PC-3 (cell line): Measurements from ENCODE around the gene TBC1D5. TPM values are rescaled to one million over a fixed set of nuclear protein-coding genes. Genes with fewer than 3 reads are reported as not detected.

Experiments used
- ATAC-seq: fragments of 200-7000 bp; cut with Tn5 transposase; 2 replicates; pipeline ENCODE4 v1.9.1; 2020; ENCODE audit warnings: mild to moderate bottlenecking, moderate library complexity
- BruUV-seq: library from RNA; stranded (reverse); fragments of 400-500 nt; replicated peaks from 2 replicates; lab custom pipeline; 2021; lab: Mats Ljungman, UMichigan
- CTCF ChIA-PET: fragments of 300-600 bp; sonication (Branson Sonifier 250); formaldehyde crosslinking; loops from one replicate; lab custom pipeline; 2022; ENCODE audit warnings: antibody characterized with exemption; lab: Charles Lee
- POLR2A ChIA-PET: fragments of 300-600 bp; sonication (Branson Sonifier 250); formaldehyde crosslinking; loops from one replicate; lab custom pipeline; 2022; ENCODE audit warnings: antibody characterized with exemption; ENCODE audit not compliant: unreplicated experiment; lab: Charles Lee
- DNase-seq: peaks from one replicate; pipeline ENCODE4 v3.0.0-alpha.2; 2015
- H2AFZ ChIP-seq: fragments of 300-600 bp; sonication (generic); 2 replicates; pipeline ENCODE4 v1.6.0; 2016; ENCODE audit warnings: antibody characterized with exemption, low read length
- H3F3A ChIP-seq: fragments of 300-600 bp; sonication (generic); one replicate; pipeline ENCODE4 v1.6.0; 2017; ENCODE audit warnings: antibody characterized with exemption, low read length, control low read depth, mild to moderate bottlenecking; ENCODE audit not compliant: unreplicated experiment
- H3K27ac ChIP-seq: fragments of 300-600 bp; sonication (generic); 2 replicates; pipeline ENCODE4 v1.5.1; 2016; ENCODE audit warnings: mild to moderate bottlenecking, low read length
- H3K27me3 ChIP-seq: fragments of 300-600 bp; sonication (generic); 2 replicates; pipeline ENCODE4 v1.6.1; 2016; ENCODE audit warnings: low read length, mixed read lengths
- H3K36me3 ChIP-seq: fragments of 300-600 bp; sonication (generic); 2 replicates; pipeline ENCODE4 v1.6.1; 2016; ENCODE audit warnings: low read depth, mixed run types, low read length, mixed read lengths
- H3K4me1 ChIP-seq: fragments of 300-600 bp; sonication (generic); 2 replicates; pipeline ENCODE4 v1.5.1; 2016; ENCODE audit warnings: low read length; ENCODE audit not compliant: insufficient read depth
- H3K4me2 ChIP-seq: fragments of 300-600 bp; sonication (generic); 2 replicates; pipeline ENCODE4 v1.6.0; 2016; ENCODE audit warnings: low read length
- H3K4me3 ChIP-seq: fragments of 300-600 bp; sonication (generic); 2 replicates; pipeline ENCODE4 v1.5.1; 2016; ENCODE audit warnings: mild to moderate bottlenecking, low read length, mixed read lengths
- H3K79me2 ChIP-seq: fragments of 300-600 bp; sonication (generic); 2 replicates; pipeline ENCODE4 v1.6.1; 2017; ENCODE audit warnings: low read length, mixed read lengths
- H3K9ac ChIP-seq: fragments of 300-600 bp; sonication (generic); 2 replicates; pipeline ENCODE4 v1.6.0; 2016; ENCODE audit warnings: mild to moderate bottlenecking, low read length
- H3K9me2 ChIP-seq: fragments of 300-600 bp; sonication (generic); replicated peaks from 2 replicates; pipeline ENCODE4 v1.6.1; 2016; ENCODE audit warnings: mixed run types, low read length, mixed read lengths
- H3K9me3 ChIP-seq: fragments of 300-600 bp; sonication (generic); 2 replicates; pipeline ENCODE4 v1.6.1; 2016; ENCODE audit warnings: low read length, mixed read lengths
- H4K20me1 ChIP-seq: fragments of 300-600 bp; sonication (generic); 2 replicates; pipeline ENCODE4 v1.6.1; 2016; ENCODE audit warnings: low read length, mixed read lengths
- EZH2 ChIP-seq: fragments of 300-600 bp; sonication (generic); IDR thresholded peaks from one replicate; pipeline ENCODE4 v1.6.1; 2017; ENCODE audit warnings: antibody characterized with exemption, mild to moderate bottlenecking, low read length; ENCODE audit not compliant: unreplicated experiment
- EZH2phosphoT487 ChIP-seq: fragments of 300-600 bp; sonication (generic); IDR thresholded peaks from 2 replicates; pipeline ENCODE4 v1.6.1; 2018; ENCODE audit warnings: mild to moderate bottlenecking, antibody characterized with exemption, low read length, borderline replicate concordance
- intact Hi-C: fragments of 100-400 bp; cut with micrococcal nuclease; formaldehyde crosslinking; loops from 2 replicates; pipeline ENCODE4 v1.9.0; 2023
- total RNA-seq: library from RNA; depleted of rRNA; stranded (reverse); fragments of >200 nt; gene quantifications from 2 replicates; pipeline ENCODE4 v1.2.3, GENCODE V29; 2014
- TF ChIP-seq, protein P1 (sequence below): fragments of 300-600 bp; sonication (generic); conservative IDR thresholded peaks from 2 replicates; pipeline ENCODE4 v1.5.1; 2017; ENCODE audit warnings: antibody characterized with exemption, low read depth, mild to moderate bottlenecking, low read length

Gene TBC1D5
- total RNA-seq, 1 experiment from 2014 or later = 54.5 TPM

DNA sequence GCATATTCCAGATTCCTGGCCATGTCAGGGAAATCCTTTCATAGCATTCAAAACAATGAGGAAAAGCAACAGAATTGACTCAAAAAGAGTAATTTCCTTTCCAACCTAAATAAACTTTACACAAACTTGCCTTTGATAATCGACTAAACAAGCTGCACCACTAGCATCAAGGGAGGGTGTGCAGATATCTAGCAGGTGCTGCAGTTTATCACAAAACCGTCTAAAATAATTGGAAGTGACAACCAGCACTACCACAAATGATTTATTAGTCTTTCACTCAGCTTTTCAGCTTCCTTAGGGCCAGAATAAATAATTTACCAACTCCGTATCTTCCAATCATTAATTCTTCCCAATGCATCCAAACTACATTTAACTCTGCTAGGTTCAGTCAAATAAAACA lies 71.7 kb downstream of the TBC1D5 start:
- DNase-seq (no peak), ATAC-seq (no peak)
- Histone ChIP-seq H3K9me2 (no peaks in the 10 kb centered on the region), H3K79me2 (no peaks in the 10 kb centered on the region), H3K9me3 (no peaks in the 10 kb centered on the region), H3K27me3 (no peaks in the 10 kb centered on the region), H4K20me1 (no peaks in the 10 kb centered on the region), H3F3A (no peaks in the 10 kb centered on the region), H3K4me3 (no peak overlapping the region), H3K27ac (no peak overlapping the region), H3K4me1 (no peaks in the 10 kb centered on the region), H2AFZ (no peak overlapping the region), H3K9ac (no peak overlapping the region), H3K4me2 (no peak overlapping the region), H3K36me3 (no peaks in the 10 kb centered on the region)
- ChIA-PET POLR2A (no interaction called here), CTCF (no interaction called here)
- intact Hi-C loops = no loop called here
- no TSS peak for BruUV-seq
- TF ChIP-seq EZH2phosphoT487 = no peak
- no peak for TF ChIP-seq EZH2
- TF ChIP-seq, protein P1, sequence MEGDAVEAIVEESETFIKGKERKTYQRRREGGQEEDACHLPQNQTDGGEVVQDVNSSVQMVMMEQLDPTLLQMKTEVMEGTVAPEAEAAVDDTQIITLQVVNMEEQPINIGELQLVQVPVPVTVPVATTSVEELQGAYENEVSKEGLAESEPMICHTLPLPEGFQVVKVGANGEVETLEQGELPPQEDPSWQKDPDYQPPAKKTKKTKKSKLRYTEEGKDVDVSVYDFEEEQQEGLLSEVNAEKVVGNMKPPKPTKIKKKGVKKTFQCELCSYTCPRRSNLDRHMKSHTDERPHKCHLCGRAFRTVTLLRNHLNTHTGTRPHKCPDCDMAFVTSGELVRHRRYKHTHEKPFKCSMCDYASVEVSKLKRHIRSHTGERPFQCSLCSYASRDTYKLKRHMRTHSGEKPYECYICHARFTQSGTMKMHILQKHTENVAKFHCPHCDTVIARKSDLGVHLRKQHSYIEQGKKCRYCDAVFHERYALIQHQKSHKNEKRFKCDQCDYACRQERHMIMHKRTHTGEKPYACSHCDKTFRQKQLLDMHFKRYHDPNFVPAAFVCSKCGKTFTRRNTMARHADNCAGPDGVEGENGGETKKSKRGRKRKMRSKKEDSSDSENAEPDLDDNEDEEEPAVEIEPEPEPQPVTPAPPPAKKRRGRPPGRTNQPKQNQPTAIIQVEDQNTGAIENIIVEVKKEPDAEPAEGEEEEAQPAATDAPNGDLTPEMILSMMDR = no peak

DNA sequence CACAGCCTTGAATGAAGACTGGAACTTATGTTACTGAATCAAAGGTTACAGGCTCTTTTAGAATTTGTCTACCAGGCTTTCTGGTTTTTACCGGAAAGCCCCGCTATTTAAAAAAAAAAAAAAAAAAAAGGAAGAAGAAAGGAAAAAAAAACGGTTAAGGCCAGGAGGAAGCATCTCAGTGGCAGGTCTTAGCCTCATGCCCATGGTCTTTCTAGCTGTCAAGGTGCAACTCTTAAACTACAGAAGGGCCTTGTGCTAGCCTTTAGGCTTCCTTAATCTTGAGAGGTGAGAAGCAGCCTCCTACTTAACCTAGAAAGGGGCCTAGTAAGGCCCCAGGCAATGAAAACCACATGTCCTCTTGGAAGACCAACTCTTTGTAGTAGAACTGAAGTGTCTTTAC lies 77.5 kb downstream of the TBC1D5 start:
- H3K4me2 ChIP-seq = no peak overlapping the region
- H3K27me3 ChIP-seq = no peaks in the 10 kb centered on the region
- no peaks in the 10 kb centered on the region for H3F3A ChIP-seq
- no peaks in the 10 kb centered on the region for H3K4me1 ChIP-seq
- ChIA-PET POLR2A (interaction anchor here (0.6 kb wide), 1 partner anchor 66 kb away, joined by 3 read pairs; no protein-coding TSS in a partner anchor), CTCF (no interaction called here)
- no peaks in the 10 kb centered on the region for H3K9me3 ChIP-seq
- no peak overlapping the region for H2AFZ ChIP-seq
- H3K27ac ChIP-seq = no peak overlapping the region
- intact Hi-C loops = no loop called here
- BruUV-seq = no TSS peak
- ATAC-seq = no peak
- DNase-seq = no peak
- H3K4me3 ChIP-seq = no peak overlapping the region
- H3K9me2 ChIP-seq = no peaks in the 10 kb centered on the region
- no peak overlapping the region for H3K9ac ChIP-seq
- H3K36me3 ChIP-seq = no peaks in the 10 kb centered on the region
- H3K79me2 ChIP-seq = no peaks in the 10 kb centered on the region
- H4K20me1 ChIP-seq = no peaks in the 10 kb centered on the region
- TF ChIP-seq EZH2phosphoT487 = no peak
- TF ChIP-seq EZH2 = no peak
- TF ChIP-seq, protein P1 = no peak

DNA sequence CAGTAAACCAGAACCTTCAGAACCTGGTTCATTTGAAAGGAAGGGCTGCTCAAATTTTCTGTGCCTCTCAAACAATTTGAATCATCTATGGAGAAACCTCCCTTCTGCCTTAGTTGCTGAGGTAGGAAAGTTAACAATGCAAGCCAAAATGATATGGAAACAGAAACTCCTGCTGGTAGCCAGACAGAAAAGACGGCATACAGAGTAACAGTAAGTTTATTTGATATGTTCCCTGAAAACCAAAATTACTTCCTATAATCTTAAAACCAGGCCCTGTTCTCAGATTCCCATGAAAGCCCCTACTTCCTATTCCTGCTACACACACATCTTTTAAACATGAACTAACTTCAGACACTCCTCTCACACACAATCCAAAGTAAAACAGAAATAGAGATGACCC lies 86.2 kb downstream of the TBC1D5 start:
- Histone ChIP-seq H3K36me3 (no peaks in the 10 kb centered on the region), H4K20me1 (no peaks in the 10 kb centered on the region), H3K27ac (no peak overlapping the region), H3K4me1 (no peaks in the 10 kb centered on the region), H3K9me2 (no peaks in the 10 kb centered on the region), H3F3A (no peaks in the 10 kb centered on the region), H3K9ac (no peak overlapping the region), H3K4me2 (no peak overlapping the region), H3K4me3 (no peak overlapping the region), H3K9me3 (no peaks in the 10 kb centered on the region), H3K27me3 (no peaks in the 10 kb centered on the region), H3K79me2 (no peaks in the 10 kb centered on the region), H2AFZ (no peak overlapping the region)
- CTCF ChIA-PET = no interaction called here
- no peak for ATAC-seq
- POLR2A ChIA-PET = no interaction called here
- DNase-seq = no peak
- TF ChIP-seq, protein P1 = no peak
- TF ChIP-seq EZH2phosphoT487 (no peak), EZH2 (no peak)
- intact Hi-C loops = no loop called here
- no TSS peak for BruUV-seq
